NCI-H82 treated with DMSO at 0.1 percent for 48 hours (cell line): ENCODE measurements around the gene TNFAIP8L1.
A peak's percentile ranks its signal among the peaks of the same experiment; 100 is the strongest.

Source experiments
- DNase-seq: peaks from one replicate; lab custom pipeline; 2025; ENCODE audit not compliant: unreplicated experiment; lab: John Stamatoyannopoulos, UW

Gene TNFAIP8L1

DNA sequence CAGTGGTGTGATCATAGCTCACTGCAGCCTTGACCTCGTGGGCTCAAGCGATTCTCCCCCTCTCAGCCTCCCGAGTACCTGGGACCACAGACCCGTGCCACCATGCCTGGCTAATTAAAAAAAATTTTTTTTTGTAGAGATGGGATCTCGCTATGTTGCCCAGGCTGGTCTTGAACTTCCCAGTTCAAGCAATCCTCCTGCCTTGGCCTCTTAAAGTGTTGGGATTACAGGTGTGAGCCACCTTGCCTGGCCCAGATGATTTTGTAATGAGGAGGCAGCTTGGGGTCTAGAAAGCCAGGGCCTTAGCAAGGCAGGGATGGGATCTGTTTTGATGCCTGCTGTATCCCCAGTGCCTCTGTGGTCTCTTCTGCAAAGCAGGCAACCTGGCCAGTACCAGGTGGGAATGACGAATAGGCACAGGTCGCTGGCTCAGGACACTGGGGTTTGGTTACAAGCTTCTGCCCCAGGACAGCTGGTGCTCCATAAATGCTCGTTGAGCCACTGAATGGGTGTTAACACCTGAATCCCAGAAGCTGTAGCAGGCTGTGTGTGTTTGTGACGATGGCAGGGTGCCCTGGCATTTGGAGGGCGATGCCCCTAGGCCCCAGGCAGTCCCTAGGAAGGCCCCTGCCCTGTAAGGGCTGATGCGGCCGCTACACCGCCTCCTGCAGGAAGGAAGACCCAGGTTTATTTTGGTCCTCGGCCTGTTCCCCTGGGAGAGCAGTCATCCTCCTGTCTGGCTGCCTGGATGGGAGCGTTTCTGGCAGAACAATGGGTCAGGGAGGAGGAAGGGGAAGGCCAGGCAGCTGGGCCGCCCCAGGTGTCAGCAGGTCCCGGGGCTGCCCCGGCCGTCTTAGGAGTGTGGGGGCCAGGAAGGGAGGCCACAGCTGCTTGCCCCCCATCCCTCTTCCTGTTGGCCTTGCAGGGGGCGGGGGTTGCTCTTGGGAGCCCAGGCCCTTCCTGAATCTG is 8.6 kb downstream of the TNFAIP8L1 start:
- DNase-seq, result no peak

DNA sequence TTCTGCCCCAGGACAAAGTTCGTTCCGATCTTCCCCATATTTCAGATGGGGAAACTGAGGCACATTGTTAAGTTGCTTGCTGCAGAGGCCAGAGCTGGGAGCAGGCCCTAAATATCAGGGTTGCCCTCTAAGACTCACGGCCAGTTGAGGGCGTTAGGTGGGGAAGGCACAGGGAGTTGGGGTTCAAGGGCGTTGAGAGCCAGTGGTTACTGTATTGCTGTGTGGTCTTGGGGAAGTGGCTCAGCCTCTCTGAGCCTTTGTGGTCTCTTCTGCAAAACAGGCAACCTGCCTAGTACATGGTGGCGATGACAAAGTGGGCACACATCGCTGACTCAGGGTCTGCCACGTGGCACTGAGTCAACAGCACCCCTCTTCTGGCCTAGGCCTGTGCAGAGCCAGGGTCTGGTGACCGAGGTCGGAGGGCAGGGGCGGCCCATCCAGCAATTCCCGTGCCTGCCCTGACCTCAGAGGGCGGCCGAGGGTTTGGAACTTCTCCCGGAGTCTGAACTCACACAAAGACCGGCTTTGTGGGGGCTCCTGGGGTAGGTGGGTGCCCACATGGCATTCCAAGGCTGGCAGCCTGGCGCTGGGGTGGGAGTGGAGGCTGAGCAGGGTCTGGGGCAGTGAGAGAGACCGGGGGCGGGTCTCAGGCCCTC is 10.2 kb downstream of the TNFAIP8L1 start:
- DNase-seq, result no peak

DNA sequence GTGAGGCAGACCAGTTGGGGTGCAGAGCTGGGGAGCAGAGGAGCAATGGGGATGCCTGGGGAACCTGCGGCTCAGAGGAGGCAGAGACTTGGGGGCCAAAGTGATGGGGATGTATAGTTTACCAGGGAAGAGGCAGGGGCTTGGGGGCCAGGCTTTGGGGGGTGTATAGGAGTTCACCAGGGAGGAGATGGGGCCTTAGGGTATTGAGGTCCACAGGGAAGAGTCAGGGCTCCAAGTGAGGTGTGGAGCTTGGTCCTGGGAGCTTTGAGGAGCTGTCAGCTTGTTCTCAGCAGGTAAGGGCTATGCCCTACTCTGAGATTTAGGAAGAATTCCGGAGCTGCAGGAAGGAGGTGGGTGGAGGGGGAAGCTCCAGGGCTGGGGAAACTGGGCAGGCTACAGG is 10.8 kb downstream of the TNFAIP8L1 start:
- DNase-seq, result no peak

DNA sequence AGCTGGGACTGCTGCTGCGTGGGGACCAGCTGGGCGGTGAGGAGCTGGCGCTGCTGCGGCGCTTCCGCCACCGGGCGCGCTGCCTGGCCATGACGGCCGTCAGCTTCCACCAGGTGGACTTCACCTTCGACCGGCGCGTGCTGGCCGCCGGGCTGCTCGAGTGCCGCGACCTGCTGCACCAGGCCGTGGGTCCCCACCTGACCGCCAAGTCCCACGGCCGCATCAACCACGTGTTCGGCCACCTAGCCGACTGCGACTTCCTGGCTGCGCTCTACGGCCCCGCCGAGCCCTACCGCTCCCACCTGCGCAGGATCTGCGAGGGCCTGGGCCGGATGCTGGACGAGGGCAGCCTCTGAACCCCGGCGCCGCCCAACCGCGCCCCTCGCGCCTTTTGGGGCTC is 12.8 kb downstream of the TNFAIP8L1 start:
- no peak for DNase-seq

DNA sequence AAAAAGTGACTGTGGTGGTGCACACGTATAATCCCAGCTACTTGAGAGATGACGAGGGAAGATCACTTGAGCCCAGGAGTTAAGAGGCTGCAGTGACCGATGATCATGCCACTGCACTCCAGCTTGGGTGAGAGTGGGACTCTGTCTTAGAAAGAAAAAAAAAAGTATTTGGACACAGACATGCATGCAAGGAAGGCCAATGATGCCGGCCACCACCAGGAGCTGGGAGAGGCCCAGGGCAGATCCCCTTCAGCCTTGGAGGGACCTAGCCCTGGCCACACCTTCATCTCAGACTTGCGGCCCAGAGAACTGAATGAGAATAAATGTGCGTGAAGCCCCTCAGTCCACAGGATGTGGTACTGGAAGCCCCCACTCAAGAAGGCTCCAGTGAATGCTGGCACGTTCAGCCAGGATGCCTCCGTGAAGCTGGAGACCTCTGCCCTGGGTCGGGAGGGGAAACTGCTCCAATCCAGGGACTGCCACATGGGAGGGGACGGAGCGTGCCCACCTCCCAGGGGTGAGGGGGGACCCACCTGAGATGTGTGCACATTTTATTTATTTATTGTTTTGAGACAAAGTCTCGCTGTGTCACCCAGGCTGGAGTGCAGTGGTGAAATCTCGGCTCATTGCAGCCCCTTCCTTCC is 14.6 kb downstream of the TNFAIP8L1 start:
- no peak for DNase-seq

DNA sequence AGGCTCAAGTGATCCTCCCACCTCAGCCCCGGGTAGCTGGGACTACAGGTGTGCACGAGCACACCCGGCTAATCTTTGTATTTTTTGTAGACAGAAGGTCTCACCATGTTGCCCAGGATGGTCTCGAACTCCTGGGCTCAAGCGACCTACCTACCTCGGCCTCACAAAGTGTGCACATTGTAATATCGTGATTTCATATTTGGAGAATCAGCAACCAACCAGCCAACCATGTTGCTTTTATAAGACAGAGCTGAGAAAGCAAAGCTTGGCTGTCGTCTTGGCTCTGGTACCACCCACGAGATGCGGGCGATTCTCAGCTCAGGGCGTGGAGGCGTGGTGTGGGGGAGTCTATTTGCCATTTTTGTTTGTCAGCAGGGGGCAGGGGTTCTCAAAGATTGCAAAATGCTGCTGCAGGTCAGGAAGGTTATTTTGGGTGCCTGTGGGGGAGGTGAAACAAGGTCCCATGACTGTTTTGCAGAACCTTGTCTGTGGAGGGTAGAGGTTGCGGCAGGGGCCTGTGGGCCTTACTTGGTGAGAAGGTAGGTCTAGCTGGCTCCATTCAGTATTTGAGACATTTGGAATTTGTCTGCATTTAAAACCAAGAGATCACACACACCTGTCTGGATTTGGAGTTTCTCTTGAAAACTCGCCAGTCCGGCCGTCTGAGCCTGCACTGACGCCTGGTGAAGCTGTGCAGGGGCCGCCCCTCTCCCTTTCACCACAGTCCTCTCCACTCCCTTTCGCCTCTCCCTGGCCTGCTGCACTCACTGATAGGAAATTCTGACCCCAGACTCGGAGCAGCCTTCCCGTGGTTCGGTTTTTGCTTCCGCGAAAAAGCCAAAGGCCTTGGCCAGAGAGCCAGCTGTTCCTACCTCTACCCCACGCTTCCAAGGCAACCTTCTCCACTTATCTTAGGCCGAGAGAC is 15.4 kb downstream of the TNFAIP8L1 start:
- DNase-seq, result no peak

DNA sequence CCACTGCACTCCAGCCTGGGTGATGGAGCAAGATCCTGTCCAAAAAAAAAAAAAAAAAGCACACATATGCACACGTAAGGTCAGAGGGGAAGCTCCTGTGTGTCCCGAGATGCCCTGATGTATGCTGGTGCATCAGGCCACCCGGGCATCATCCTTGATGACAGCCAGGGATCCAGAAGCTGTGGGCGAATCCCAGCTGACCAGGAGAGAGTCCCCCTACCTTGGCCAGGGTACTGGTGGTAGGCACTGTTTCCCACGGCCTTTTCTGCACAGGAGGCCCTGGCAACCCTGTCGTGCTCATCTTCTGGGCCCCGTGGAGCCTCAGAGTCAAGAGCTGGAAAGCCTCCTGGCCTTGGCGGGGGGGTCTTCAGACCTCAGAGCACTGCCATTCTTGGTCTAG is 16.8 kb downstream of the TNFAIP8L1 start:
- DNase-seq, result no peak

DNA sequence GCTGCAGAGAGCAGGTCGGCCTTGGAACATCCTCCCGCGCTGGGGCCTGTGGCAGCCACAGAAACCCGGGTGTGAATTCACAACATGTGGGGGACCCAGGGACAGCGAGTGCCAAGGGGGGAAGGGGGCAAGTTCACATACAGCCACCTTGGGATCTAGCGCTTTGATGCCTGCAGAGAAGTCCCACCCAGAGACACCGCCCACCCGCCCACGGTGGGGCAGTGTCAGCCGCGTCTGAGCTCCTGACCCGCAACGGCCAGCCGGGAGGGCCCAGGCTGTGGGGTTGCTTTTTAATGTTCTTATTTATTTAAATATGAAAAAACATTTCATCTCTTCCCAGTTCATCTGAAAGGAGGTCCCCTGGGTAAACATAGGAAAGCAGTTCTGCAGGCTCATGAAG is 17.9 kb downstream of the TNFAIP8L1 start:
- DNase-seq, result no peak

DNA sequence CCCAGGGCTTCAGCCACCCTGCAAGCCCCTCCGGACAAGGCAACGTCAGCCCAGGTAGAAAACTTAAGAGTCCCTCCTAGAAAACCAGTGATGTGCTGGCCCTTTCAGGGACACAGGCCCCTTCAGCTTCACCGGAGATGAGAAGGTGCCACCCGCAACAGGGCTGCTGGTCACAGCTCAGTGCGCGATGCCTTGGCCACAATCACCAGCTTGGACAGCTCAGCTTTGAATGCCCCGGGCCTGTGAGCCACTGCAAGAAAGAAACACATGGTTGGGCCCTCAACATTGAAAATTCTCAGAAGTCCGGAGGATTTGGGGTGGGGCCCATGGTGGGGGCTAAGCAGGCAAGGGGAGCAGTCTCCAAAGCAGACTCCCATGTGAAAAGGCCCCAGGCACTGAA is 18.5 kb downstream of the TNFAIP8L1 start:
- no peak for DNase-seq

DNA sequence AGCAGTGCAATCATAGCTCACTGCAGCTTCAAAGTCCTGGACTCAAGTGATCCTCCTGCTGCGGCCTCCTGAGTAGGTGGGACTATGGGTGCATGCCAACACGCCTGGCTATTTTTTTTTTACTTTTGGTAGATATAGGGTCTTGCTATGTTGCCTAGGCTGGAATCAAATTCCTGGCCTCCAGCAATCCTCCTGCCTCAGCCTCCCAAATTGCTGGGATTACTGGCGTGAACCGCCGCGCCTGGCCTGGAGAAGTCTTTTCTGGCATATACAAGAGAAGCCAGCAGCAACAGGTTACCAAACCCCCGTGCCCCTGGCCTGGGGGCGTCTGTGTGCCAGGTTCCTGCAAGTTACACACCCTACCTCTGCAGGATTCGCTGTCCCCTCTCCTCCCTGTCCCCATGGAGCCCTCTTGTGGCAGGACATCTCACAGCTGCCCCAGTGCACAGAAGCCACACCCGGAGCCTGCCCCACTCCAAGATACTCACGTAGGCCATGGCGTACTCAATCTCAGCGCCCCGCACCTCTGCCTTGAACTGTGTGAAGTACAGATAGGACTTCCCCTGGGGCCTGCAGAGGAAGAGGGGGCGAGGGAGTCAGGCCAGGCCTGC is 21.0 kb downstream of the TNFAIP8L1 start:
- no peak for DNase-seq

DNA sequence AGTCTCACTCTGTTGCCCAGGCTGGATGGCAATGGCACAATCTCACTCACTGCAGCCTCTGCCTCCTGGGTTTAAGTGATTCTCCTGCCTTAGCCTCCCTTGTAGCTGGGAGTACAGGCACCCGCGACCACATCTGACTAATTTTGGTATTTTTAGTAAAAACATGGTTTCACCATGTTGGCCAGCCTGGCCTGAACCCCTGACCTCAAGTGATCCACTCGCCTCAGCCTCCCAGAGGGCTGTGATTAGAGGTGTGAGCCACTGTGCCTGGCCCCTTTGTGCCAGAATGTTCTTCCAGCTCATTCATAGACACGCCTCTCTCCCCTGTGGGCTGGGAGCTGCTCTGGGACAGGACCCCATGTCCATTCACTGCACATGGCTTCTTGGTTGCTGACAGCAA is 21.7 kb downstream of the TNFAIP8L1 start:
- DNase-seq, result no peak

DNA sequence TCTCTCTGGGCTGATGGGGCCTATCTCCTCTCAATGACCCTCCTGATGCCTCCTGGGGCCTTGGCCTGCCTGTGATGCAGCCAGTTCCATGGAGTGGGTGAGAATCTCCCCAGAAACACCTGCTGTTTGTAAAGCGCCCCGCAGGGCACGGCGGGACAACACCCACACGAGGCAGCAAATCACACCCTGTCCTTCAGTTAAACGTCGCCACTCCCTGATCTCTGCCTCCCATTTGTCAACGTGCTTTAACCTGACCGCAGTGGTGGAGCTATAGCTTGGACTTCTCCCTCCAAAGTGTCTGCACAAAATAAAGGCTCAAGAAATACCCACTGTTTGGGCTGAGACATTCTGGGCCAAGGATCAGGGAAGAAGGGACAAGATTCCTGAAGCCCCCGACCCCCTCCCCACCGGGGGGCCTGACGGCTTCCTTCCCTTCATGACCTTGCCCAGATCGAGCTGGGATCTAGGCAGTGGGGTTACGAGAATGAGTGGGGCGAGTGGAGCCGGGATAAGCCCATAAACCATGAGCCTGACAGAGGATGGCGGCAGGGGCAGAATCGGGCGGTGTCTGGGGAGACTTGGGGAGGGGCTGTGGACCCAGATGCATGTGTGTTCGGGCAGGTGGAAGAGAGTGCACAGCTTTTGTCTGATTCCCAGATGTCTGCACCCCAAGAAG is 22.8 kb downstream of the TNFAIP8L1 start:
- DNase-seq, result no peak

DNA sequence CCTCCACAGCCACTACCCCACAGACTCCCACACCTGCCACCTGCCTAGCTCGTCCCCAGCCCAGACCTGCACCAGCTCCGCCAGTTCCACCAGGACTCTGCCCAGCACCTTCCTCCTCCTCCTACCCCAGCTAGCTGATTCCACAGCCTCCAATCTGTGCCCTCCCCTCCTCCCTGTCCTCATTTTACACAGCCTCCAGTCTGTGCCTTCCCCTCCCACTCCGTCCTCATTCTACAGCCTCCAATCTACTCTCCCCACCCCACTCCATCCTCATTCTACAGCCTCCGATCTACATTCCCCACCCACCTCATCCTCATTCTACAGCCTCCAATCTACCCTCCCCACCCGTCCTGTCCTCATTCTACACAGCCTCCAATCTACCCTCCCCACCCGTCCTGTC is 23.5 kb downstream of the TNFAIP8L1 start:
- DNase-seq, result no peak

DNA sequence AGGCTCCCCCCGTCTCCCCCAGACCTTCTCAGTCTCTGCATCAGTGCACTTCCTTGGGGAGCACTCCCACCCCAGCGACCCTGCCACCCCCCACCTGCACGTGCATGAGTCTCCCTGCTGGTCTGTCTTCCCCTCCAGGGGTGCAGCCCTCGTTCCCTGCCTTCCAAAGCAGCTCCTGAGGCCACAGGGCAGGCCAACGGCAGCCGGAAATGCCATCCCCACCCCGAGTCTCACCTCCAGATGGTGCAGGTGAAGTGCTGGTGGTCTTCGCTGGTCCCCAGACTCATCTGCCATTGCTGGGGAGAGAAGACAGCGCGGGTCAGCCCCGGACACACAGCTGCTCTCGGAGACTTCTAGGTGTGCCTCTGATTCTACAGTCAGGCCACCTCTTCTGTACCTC is 25.3 kb downstream of the TNFAIP8L1 start:
- no peak for DNase-seq

DNA sequence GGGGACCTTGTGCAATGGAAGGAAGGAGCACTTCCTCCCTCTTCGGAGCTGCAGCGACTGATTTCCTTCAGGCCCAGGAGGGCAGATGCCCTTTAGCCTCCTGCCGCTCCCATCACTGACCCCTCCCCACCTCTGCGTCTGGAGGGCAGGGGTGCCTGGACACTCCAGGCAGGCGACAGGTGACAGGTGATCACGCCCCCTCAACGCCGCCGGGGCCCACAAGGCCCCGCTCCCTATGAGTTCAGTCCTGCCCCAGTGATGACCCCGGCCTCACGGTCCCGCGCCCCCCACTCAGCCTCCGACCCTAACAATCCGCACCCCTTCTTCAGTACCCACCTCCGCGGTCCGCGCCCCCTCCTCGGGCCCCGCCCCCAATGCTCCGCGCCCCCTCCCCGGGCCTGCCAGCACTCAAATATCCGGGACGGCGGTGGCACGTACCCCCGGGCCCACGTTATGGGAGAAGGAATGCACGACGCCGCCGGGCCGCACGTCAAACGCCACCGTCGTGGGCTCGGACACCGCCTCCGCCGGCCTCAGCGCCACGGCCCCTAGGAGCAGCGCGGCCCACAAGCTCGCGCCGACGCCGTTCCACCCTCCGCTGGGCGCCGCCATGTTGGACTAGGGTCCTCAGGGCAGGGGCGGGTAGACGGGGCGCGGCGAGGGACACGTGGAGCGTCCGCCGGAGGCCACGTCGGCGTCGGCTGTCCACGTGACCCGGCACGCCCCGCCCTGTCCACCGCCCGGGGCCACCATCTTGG is 30.6 kb downstream of the TNFAIP8L1 start, which contains the start of gene MYDGF:
MYDGF (minus strand) TSS at position 620 of the 758 bp plus-strand sequence; CDS start at position 612, 8 bp downstream.
- peak; percentile 32 for DNase-seq

DNA sequence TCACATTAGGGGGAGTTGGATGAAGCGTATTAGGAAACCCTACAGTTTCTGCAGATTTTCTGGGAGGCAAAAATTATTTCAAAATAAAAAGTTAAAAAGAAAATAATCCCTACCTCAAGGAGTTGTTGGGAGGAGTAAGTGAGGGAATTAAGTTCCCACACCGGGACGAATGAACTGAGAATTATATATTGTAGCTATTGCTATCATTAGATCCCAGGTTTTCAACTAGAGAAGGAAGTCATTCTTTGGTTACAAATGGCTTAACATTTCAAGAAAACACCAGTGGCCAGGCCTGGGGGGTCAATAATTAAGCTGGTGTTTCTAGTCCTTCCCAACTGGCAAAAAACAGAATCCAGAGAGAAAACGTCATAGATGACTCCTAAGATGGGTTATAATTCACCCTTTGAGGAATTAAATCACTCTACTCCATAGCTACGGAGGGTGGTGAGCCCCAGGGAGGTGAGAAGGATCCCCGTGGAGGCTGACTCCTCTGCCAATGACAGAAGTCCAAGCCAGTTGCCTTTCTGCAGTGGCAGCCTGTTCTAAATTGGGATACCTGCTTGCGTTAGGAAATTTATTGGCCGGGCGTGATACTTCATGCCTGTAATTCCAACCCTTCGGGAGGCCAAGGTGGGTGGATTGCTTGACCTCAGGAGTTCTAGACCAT is 32.0 kb downstream of the TNFAIP8L1 start:
- DNase-seq, result no peak

DNA sequence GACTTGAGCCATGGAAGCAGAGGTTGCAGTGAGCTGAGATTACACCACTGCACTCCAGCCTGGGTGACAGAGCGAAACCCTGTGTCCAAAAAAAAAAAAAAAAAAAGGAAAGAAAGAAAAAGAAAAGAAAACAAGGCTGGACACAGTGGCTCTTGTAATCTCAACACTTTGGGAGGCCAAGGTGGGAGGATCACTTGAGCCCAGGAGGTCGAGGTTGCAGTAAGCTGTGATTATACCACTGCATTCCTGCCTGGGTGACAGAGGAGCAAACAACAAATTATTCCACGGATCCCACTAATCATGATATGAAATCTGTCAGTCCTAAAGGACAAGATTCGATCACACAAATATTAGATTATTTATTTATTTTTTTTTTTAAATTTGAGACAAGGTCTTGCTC is 33.9 kb downstream of the TNFAIP8L1 start:
- no peak for DNase-seq

DNA sequence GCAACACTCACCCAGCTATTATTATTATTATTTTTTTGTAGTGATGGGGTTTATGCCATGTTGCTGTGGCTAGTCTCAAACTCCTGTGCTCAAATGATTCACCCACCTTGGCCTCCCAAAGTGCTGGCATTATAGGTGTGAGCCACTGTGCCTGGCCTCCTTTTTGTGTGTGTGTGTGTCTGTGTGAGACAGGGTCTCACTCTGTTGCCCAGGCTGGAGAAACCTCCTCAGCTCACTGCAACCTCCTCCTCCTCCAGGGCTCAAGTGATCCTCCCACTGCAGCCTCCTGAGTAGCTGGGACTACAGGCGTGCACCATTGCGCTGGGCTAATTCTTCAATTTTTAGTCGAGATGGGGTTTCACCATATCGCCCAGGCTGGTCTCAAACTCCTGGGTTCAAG is 34.4 kb downstream of the TNFAIP8L1 start:
- DNase-seq, result no peak
